Embryonic facial prominence (tissue), 1 donor: ENCODE data around the gene TPP2.

Experiments
- DNase-seq: peaks from one replicate; pipeline ENCODE4 v3.0.0-alpha.2; 2016; ENCODE audit errors: extremely low spot score

Gene TPP2

GRCh38 chr13:102726430-102726829 is 129.6 kb downstream of the TPP2 start:
- no peak for DNase-seq
